Testis (tissue), 2 donors: ENCODE results near the gene GSG1L.
"Not testable (repeated sequence)": the region's sequence is repeated elsewhere in the genome, so short reads cannot be mapped to it uniquely, and the experiment has no call there.

Source experiments
- CTCF ChIP-seq, 3 experiments: fragments of 450-650 bp in 2 of 3; fragments of 200-600 bp in 1 of 3; sonication (generic) in 1 of 3; IDR thresholded peaks; one replicate each; pipeline ENCODE4 v1.5.1; 2016 to 2019; ENCODE audit warnings: antibody characterized with exemption in 3 of 3, mild to moderate bottlenecking in 2 of 3, moderate library complexity in 1 of 3
- POLR2A ChIP-seq: fragments of 450-650 bp; IDR thresholded peaks from one replicate; pipeline ENCODE4 v1.6.1; 2017; ENCODE audit warnings: antibody characterized with exemption, mild to moderate bottlenecking, moderate library complexity

- TF ChIP-seq POLR2A; CTCF (IDR thresholded peaks at IDR 0.05): not testable (repeated sequence)
Measured at GRCh38 chr16:27743001-27743400, 320.5 kb downstream of the GSG1L start.
